Measurements from ENCODE around the gene TMEM101. TPM values are rescaled to one million over a fixed set of nuclear protein-coding genes. Genes with fewer than 3 reads are reported as not detected.
A peak's percentile ranks its signal among the peaks of the same experiment; 100 is the strongest.

TMEM101 gene
- polyA plus RNA-seq, 1 donor = 47.5 TPM

DNA sequence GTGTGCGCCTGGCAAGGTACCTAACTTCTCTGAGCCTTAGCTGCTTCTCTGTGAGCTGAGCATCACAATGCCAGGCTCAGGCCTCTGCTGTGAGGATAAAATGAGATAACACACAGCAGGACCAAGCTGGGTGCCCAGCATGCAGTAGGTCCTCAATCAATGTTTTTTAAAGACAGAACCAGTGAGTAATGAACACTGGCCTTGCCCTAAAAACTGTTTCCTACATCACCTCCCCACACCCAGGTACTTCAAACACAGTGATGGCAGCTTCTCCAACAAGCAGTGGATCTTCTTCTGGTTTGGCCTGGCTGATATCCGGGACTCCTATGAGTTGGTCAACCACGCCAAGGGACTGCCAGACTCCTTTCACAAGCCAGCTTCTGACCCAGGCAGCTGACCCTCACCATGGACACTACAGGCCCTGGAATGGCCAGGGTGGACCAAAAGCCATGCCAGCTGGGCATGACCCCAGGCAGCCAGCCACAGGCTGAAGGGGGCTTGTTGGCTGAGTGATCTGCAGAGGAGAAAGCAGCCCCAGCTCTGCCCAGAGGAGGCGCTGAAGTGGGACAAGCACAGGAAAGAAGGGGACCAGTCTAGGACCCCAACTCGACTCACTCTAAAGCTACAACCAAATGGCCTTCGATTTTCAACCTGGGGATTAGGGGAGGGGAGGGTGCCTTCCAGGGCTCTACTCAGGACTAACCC lies 6.4 kb downstream of the TMEM101 start:
- H3K4me3 ChIP-seq (ENCODE audit: low read length) = no peak overlapping the region
- H3K27ac ChIP-seq (ENCODE audit: low read length) = no peak overlapping the region
- peaks cover 40% of the 10 kb centered on the region for H3K36me3 ChIP-seq (ENCODE audit: control insufficient read depth, insufficient read depth, low read length)
- peaks cover 23% of the 10 kb centered on the region for H3K27me3 ChIP-seq (ENCODE audit: control insufficient read depth, insufficient read depth, low read length)
- peaks cover 38% of the 10 kb centered on the region for H3K4me1 ChIP-seq (ENCODE audit: control insufficient read depth, insufficient read depth, low read length)
- WGBS (ENCODE audit: insufficient coverage, low lambda C conversion rate) = no CpG with 5 or more reads among the region's 6 CpGs
- no peak for DNase-seq
- H3K9me3 ChIP-seq (ENCODE audit: control insufficient read depth, low read depth, low read length) = peaks cover 9% of the 10 kb centered on the region

DNA sequence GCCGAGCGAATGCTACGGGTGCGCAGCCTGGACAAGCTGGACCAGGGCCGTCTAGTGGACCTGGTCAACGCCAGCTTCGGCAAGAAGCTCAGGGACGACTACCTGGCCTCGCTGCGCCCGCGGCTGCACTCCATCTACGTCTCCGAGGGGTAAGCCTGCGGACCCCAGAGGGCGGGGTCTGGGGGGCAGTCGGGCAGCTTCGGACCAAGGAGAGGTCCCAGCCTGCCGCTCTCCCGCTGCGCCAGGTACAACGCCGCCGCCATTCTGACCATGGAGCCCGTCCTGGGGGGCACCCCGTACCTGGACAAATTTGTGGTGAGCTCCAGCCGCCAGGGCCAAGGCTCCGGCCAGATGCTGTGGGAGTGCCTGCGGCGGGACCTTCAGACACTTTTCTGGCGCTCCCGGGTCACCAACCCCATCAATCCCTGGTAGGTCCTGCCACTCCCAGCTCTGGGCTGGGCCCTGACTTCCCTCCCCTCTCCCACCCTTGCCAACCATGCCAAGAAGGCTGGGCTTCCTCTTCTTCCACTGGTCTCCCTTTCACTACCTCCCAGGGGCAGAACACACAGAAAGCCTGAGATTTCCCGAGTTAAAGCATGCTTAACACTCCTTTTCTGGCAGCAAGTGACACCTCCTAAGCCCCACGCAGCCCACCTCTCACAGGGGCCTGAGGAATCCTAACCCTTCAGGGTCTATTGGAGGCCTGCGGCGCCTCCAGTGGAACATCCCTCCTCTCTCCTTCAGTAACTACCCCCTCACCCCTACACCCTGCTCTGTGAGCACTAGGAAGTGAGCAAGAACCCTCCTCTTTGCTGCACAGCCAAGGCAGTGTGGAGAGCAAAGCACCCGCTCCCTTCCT lies 7.2 kb downstream of the TMEM101 start:
- peaks cover 23% of the 10 kb centered on the region for H3K27me3 ChIP-seq (ENCODE audit: control insufficient read depth, insufficient read depth, low read length)
- H3K36me3 ChIP-seq (ENCODE audit: control insufficient read depth, insufficient read depth, low read length) = peaks cover 40% of the 10 kb centered on the region
- DNase-seq = no peak
- H3K4me1 ChIP-seq (ENCODE audit: control insufficient read depth, insufficient read depth, low read length) = peaks cover 33% of the 10 kb centered on the region
- no CpG with 5 or more reads among the region's 37 CpGs for WGBS (ENCODE audit: insufficient coverage, low lambda C conversion rate)
- peak overlapping the region; percentile 72 for H3K4me3 ChIP-seq (ENCODE audit: low read length)
- peak overlapping the region; percentile 10 for H3K27ac ChIP-seq (ENCODE audit: low read length)
- peaks cover 9% of the 10 kb centered on the region for H3K9me3 ChIP-seq (ENCODE audit: control insufficient read depth, low read depth, low read length)

DNA sequence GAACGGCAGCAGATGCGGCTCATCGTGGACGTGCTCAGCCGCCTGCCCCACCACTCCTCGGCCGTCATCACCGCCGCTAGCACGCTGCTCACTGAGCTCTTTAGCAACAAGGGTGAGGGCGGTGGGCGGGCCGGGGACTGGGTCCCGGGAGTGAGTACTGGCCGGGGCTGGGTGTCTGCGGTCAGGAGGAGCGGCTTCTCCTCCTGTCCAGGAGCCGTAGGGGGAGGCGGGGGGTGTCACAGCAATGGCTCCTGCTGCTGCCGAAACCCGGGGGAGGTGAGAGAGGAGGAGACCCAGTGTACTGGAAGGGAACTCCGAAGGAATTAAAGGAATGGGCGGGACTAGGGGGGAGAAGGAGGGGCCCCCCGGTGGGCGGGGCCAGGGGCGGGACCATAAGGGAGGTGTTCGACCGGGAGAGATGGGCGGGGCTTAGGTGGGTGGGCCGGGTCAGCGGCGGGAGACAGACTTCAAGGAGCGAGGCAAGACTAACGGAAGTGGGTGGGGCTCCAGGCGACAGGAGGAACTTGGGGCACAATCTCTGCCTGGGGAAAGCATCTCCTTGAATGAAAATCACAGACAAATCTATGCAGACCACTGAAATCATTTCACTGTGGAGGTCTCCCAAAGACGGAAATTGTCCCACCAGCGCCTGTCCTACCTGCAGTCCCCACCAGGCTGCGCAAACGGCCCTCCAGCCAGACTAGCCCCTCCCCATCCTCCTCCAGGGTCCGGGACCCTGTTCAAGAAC lies 8.0 kb downstream of the TMEM101 start:
- peak; percentile 97 to 98 for DNase-seq
- Histone ChIP-seq H3K4me3 (ENCODE audit: low read length) (peak overlapping the region; percentile 72), H3K9me3 (ENCODE audit: control insufficient read depth, low read depth, low read length) (peaks cover 9% of the 10 kb centered on the region), H3K27ac (ENCODE audit: low read length) (peak overlapping the region; percentile 88), H3K27me3 (ENCODE audit: control insufficient read depth, insufficient read depth, low read length) (peaks cover 23% of the 10 kb centered on the region), H3K4me1 (ENCODE audit: control insufficient read depth, insufficient read depth, low read length) (peaks cover 32% of the 10 kb centered on the region), H3K36me3 (ENCODE audit: control insufficient read depth, insufficient read depth, low read length) (peaks cover 36% of the 10 kb centered on the region)
- no CpG with 5 or more reads among the region's 40 CpGs for WGBS (ENCODE audit: insufficient coverage, low lambda C conversion rate)

DNA sequence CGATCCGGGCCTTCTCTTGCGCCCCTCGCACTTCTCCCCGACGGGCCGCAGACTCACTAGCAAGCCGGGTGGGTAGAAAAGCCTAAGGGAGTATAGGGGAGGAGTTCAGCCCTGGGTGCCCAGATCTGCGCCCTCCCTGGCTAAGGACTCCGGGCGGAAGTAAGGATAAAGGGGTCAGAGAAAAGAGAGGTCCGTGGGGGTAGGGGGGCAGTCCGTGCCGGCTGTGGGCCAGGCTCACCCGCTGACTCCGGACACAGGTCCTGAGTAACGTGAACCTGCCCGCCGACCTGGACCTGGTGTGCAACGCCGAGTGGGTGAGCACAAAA lies 8.5 kb downstream of the TMEM101 start:
- no CpG with 5 or more reads among the region's 21 CpGs for WGBS (ENCODE audit: insufficient coverage, low lambda C conversion rate)
- Histone ChIP-seq H3K9me3 (ENCODE audit: control insufficient read depth, low read depth, low read length) (peaks cover 9% of the 10 kb centered on the region), H3K27me3 (ENCODE audit: control insufficient read depth, insufficient read depth, low read length) (peaks cover 23% of the 10 kb centered on the region), H3K36me3 (ENCODE audit: control insufficient read depth, insufficient read depth, low read length) (peaks cover 33% of the 10 kb centered on the region), H3K27ac (ENCODE audit: low read length) (peak overlapping the region; percentile 88), H3K4me1 (ENCODE audit: control insufficient read depth, insufficient read depth, low read length) (peaks cover 32% of the 10 kb centered on the region), H3K4me3 (ENCODE audit: low read length) (peak overlapping the region; percentile 72)
- DNase-seq = peak in 1 of 2 donors; percentile 47

DNA sequence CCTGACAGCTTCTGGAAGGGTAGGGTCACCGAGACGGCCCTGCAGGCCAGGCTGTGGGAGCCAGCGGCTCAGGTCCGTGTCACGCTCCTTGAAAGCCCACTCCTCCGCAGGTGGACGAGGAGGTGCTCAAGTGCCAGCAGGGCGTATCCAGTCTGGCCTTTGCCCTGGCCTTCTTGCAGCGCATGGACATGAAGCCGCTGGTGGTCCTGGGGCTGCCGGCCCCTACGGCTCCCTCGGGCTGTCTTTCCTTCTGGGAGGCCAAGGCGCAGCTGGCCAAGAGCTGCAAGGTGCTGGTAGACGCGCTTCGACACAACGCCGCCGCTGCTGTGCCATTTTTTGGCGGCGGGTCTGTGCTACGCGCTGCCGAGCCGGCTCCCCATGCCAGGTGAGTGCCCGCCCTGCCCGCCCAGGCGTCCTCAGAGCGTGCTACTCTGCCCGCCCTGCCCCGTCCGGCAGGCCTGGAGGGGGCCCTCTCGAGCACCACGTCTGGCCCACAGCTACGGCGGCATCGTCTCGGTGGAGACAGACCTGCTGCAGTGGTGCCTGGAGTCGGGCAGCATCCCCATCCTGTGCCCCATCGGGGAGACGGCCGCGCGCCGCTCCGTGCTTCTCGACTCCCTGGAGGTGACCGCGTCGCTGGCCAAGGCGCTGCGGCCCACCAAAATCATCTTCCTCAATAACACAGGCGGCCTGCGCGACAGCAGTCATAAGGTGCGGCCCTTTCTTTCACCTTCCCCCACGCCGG lies 9.1 kb downstream of the TMEM101 start:
- peak overlapping the region; percentile 72 for H3K4me3 ChIP-seq (ENCODE audit: low read length)
- peak; percentile 23 to 61 for DNase-seq
- peaks cover 23% of the 10 kb centered on the region for H3K27me3 ChIP-seq (ENCODE audit: control insufficient read depth, insufficient read depth, low read length)
- H3K36me3 ChIP-seq (ENCODE audit: control insufficient read depth, insufficient read depth, low read length) = peaks cover 28% of the 10 kb centered on the region
- peaks cover 9% of the 10 kb centered on the region for H3K9me3 ChIP-seq (ENCODE audit: control insufficient read depth, low read depth, low read length)
- peaks cover 37% of the 10 kb centered on the region for H3K4me1 ChIP-seq (ENCODE audit: control insufficient read depth, insufficient read depth, low read length)
- no CpG with 5 or more reads among the region's 59 CpGs for WGBS (ENCODE audit: insufficient coverage, low lambda C conversion rate)
- peak overlapping the region; percentile 88 for H3K27ac ChIP-seq (ENCODE audit: low read length)

DNA sequence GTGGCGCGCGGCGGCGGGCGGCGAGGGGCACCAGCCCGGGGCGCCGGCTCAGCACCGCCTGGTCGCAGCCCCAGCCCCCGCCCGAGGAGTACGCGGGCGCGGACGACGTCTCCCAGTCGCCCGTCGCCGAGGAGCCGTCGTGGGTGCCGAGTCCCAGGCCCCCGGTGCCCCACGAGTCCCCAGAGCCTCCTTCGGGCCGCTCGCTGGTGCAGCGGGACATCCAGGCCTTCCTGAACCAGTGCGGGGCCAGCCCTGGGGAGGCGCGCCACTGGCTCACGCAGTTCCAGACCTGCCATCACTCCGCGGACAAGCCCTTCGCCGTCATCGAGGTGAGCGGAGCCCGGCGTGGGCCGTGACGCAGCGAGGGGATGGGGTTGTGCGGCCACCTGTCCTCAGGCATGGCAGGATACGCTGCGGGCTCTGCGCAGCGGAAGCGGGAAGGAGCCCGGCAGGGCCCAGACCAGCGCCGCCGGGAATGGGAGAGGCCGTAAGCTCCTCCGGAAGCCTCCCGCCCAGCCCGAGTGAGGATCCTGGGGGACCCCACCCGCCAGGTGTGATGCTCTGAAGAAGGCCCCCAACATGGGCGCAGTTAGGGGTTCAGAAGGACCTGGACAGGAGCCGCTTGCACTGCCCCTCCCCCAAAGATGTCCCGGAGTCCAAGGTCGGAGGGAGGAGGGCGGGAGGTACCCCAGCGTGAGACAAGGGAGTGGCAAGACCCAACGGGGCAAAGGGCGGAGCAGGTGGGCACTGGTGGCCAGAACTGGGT lies 9.8 kb downstream of the TMEM101 start:
- Histone ChIP-seq H3K4me3 (ENCODE audit: low read length) (peak overlapping the region; percentile 72), H3K4me1 (ENCODE audit: control insufficient read depth, insufficient read depth, low read length) (peaks cover 33% of the 10 kb centered on the region), H3K27me3 (ENCODE audit: control insufficient read depth, insufficient read depth, low read length) (peaks cover 23% of the 10 kb centered on the region), H3K36me3 (ENCODE audit: control insufficient read depth, insufficient read depth, low read length) (peaks cover 24% of the 10 kb centered on the region), H3K27ac (ENCODE audit: low read length) (peak overlapping the region; percentile 88), H3K9me3 (ENCODE audit: control insufficient read depth, low read depth, low read length) (peaks cover 9% of the 10 kb centered on the region)
- DNase-seq = peak; percentile 86 to 93
- WGBS (ENCODE audit: insufficient coverage, low lambda C conversion rate) = no CpG with 5 or more reads among the region's 71 CpGs

DNA sequence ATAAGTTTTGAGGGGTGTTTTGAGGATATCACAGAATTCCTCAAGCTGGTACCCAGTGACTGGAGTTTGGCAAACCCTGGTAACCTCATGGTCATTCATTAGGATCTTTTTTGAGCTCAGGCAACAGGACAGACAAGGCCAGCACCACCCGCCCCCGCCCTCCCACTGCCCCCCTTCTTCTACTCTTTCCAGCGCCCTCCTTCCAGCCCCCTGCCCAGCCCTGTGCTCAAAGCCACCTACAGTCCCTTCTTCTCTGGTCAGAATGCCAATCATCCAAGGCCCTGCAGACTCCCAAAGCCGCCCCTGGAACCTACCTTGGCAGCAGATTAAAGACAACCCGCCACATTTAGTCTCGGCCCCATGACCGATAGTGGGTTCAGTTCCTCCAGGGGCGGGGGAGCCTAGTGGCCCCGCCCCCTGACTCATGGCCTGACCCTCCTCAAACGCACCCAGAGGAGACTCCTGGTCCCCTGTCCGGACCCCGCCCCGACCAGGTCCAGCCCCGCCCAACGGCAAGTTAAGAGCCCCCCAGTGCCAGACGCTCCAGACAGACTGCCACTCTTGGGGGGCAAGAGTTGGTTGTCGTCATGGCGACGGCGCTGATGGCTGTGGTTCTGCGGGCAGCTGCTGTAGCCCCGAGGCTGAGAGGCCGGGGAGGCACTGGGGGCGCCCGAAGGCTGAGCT lies 10.5 kb downstream of the TMEM101 start, which contains the start of gene NAGS:
TSS of gene NAGS (plus strand) at position 546 of the 684 bp plus-strand sequence. CDS start at position 588, 42 bp downstream.
- WGBS (ENCODE audit: insufficient coverage, low lambda C conversion rate) = no CpG with 5 or more reads among the region's 25 CpGs
- Histone ChIP-seq H3K27ac (ENCODE audit: low read length) (peak within 1 kb of the TSS; percentile 88), H3K9me3 (ENCODE audit: control insufficient read depth, low read depth, low read length) (peaks cover 9% of the 10 kb centered on the region), H3K4me3 (ENCODE audit: low read length) (peak within 1 kb of the TSS; percentile 72), H3K27me3 (ENCODE audit: control insufficient read depth, insufficient read depth, low read length) (peaks cover 23% of the 10 kb centered on the region), H3K36me3 (ENCODE audit: control insufficient read depth, insufficient read depth, low read length) (peaks cover 20% of the 10 kb centered on the region), H3K4me1 (ENCODE audit: control insufficient read depth, insufficient read depth, low read length) (peaks cover 33% of the 10 kb centered on the region)
- peak; percentile 82 to 91 for DNase-seq

DNA sequence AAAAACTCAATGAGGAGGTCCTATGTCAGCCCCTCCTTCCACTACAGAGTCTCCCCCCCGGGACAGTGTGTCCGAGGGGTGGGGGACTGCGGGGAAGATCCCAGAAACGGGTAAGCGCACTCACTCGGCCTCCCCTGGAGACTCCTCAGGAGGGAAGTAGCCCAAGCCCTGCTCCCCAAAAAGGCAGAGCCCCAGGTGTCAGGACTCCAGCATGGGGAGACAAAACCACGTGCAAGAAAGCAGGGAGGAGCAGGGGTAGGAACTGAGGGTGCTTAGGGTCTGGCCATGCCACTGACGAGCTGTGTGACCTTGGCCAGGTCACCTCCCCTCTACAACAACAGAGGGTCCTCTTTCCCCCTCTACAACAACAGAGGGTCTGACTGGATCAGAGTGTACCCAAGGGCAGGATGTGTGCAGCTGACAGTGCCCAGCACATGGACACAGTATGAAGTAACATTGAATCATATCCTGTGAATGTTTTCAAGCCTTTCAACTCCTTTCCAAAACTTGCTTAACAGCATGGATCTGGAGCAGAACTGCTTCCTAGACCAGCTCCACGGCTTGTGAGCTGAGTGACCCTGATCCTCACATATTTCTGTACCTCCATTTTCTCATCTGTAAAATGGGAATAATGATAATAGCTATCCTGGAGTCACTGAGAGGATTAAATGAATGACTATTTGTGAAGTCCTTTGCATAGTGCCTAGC lies 12.5 kb downstream of the TMEM101 start:
- no CpG with 5 or more reads among the region's 9 CpGs for WGBS (ENCODE audit: insufficient coverage, low lambda C conversion rate)
- Histone ChIP-seq H3K4me1 (ENCODE audit: control insufficient read depth, insufficient read depth, low read length) (peaks cover 26% of the 10 kb centered on the region), H3K27ac (ENCODE audit: low read length) (peak overlapping the region; percentile 55), H3K36me3 (ENCODE audit: control insufficient read depth, insufficient read depth, low read length) (peaks cover 2% of the 10 kb centered on the region), H3K4me3 (ENCODE audit: low read length) (no peak overlapping the region), H3K9me3 (ENCODE audit: control insufficient read depth, low read depth, low read length) (peaks cover 9% of the 10 kb centered on the region), H3K27me3 (ENCODE audit: control insufficient read depth, insufficient read depth, low read length) (peaks cover 23% of the 10 kb centered on the region)
- no peak for DNase-seq
